Activated naive CD4-positive, alpha-beta T cell treated with anti-CD3 and anti-CD28 coated beads, Interleukin-2, amount 50 U/mL, for 72 hours (primary cell): Measurements from ENCODE around the gene CSH2. TPM values are rescaled to one million over a fixed set of nuclear protein-coding genes. Genes with fewer than 3 reads are reported as not detected.
"Not testable (repeated sequence)": the region's sequence is repeated elsewhere in the genome, so short reads cannot be mapped to it uniquely, and the experiment has no call there.

ENCODE experiments used
- ATAC-seq, 2 donors: fragments of 150-1000 bp; cut with Tn5 transposase; 2 replicates each; pipeline ENCODE4 v1.10.0; 2021; ENCODE audit warnings: mild to moderate bottlenecking in 2 of 2, moderate library complexity in 2 of 2
- DNase-seq, 2 donors: peaks; one replicate each; pipeline ENCODE4 v3.0.0; 2021 to 2022; ENCODE audit warnings: low spot score in 2 of 2
- H3K27ac Mint-ChIP-seq, 2 donors: one replicate each; pipeline ENCODE4 v1.8.0; 2022; ENCODE audit warnings: mild to moderate bottlenecking in 2 of 2, mixed read lengths in 2 of 2
- H3K36me3 Mint-ChIP-seq, 2 donors: one replicate each; pipeline ENCODE4 v1.8.0; 2022; ENCODE audit warnings: mixed read lengths in 2 of 2
- H3K9me3 Mint-ChIP-seq, 2 donors: one replicate each; pipeline ENCODE4 v1.8.0; 2022; ENCODE audit warnings: mixed read lengths in 2 of 2
- total RNA-seq, 2 donors: library from RNA; stranded (reverse); gene quantifications; one replicate each; pipeline ENCODE4 v1.2.3, GENCODE V29; 2022

Gene CSH2
- total RNA-seq, 2 donors from 2014 or later, result 2.2 to 2.4 TPM

- not testable (repeated sequence) for ATAC-seq, H3K9me3 Mint-ChIP-seq, H3K36me3 Mint-ChIP-seq, DNase-seq, H3K27ac Mint-ChIP-seq
Measured at GRCh38 chr17:63874693-63875092, 1.2 kb upstream of the CSH2 start.

DNA sequence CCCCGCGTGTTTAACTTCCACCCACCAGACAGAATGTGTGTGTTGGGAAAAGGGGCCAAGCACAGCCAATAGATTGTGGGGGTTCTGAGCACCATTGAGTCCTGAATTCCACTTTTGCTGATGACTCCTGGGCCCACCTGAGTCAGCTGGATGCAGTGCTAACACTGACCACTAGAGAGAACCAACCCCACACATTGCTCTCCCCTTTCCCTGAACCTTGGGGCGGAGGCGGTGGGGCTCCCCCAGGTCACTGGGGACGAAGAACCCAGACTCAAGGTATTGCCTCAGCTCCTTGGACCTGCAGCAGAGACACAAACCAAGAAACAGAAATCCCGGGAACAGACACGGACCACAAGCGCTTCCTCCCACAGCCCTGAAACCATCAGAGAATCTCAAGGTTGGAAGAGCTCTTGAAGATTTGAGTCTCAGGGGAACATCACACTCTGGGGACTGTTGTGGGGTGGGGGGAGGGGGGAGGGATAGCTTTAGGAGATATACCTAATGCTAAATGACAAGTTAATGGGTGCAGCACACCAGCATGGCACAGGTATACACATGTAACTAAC is 667 bp upstream of the CSH2 start:
- peak in 1 of 2 donors; percentile 39 for ATAC-seq
- not testable (repeated sequence) for DNase-seq, H3K36me3 Mint-ChIP-seq, H3K9me3 Mint-ChIP-seq, H3K27ac Mint-ChIP-seq

- H3K9me3 Mint-ChIP-seq, ATAC-seq, H3K27ac Mint-ChIP-seq, H3K36me3 Mint-ChIP-seq, DNase-seq: not testable (repeated sequence)
Measured at GRCh38 chr17:63871646-63872365, 1.7 kb downstream of the CSH2 start.

DNA sequence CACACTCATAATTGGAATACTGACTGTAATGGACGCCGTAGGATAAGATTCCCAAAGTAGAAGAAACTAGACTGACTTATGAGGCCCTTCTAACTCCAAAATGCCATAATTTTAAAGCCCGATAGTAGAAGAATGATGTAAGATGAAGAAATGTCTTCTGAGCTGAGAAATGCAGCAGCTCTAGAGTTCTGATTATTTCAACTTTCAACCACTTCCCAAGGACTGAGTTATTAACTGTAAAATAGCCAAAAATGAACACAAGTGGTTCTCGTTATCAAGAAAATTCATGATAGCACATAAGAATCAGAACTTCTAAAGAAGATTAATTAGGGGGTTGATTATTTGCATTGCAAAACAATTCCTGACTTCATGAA is 3.2 kb downstream of the CSH2 start:
- H3K9me3 Mint-ChIP-seq, DNase-seq, ATAC-seq, H3K36me3 Mint-ChIP-seq, H3K27ac Mint-ChIP-seq: not testable (repeated sequence)

DNA sequence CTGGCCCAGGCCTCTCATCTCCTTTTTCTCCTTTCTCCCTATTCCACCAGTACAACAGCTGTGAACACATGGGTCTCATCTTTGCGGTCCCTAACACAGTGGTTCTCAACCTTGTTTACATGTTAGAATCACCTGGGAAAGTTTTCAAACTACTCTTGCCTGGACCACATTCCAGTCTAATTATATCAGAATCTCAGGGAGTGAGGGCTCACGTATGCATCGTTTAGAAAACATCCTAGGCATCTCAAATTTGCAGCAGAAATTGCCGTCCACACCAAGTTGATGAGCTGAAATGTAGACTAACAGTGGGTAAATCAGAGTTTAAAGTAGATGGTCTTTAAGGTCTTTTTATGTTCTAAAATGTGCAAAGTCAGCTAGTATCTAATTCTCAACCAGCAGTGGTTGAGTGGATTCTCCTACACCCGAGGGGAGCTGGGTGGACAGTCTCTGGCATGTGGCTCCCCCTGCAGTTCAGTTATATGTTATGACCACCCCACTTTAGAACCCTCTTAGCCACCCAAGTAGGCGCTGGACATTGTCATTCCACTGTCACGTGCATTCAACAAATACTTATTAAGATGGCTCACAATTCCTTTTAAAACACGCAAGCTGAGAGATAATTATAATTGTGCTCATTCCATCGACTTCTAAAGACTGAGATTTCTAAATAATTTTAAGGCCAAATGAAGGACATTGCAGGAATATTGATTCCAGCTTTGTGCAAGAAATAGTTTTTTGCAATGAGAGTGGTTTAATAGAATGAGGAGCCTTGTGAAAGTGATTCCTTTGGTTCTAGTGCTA is 3.8 kb downstream of the CSH2 start:
- not testable (repeated sequence) for H3K9me3 Mint-ChIP-seq

DNA sequence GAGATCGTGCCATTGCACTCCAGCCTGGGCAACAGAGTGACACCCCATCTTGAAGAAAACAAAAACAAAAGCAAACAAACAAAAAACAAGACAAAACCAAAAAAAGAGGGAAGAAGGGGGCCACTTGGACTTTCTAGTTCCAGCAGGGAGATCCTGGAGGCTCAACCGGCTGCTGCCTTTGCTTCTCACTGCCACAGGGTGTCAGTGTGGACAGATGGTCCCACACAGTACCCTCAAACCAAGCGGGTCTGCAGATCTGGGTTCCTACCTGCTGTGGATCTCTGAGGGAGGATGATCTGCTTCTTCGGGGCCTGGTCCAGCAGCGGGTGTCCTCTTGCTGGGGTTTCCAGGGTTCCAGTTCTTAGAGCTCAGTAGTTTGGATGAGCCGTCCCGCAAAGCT is 6.9 kb downstream of the CSH2 start:
- peak overlapping the region in 1 of 2 donors; percentile 68 for H3K27ac Mint-ChIP-seq
- not testable (repeated sequence) for H3K9me3 Mint-ChIP-seq, DNase-seq, H3K36me3 Mint-ChIP-seq, ATAC-seq

More for the DNA sequence above, 3.8 kb downstream of the CSH2 start:
- not testable (repeated sequence) for ATAC-seq, H3K27ac Mint-ChIP-seq, H3K36me3 Mint-ChIP-seq, DNase-seq

DNA sequence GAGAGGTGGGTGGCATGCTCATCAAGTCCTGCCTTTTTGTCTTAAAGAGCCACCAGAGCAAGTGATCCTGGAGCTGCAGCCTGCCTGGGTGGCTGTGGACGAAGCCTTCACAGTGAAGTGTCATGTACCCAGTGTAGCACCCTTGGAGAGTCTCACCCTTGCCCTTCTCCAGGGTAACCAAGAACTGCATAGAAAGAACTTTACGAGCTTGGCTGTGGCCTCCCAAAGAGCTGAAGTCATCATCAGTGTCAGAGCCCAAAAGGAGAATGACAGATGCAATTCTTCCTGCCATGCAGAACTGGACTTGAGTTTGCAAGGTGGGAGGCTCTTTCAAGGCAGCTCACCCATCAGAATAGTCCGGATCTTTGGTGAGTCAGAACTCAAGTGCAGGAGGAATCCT is 14.2 kb downstream of the CSH2 start:
- Mint-ChIP-seq H3K9me3 (no peaks in the 10 kb centered on the region), H3K27ac (no peak overlapping the region), H3K36me3 (no peaks in the 10 kb centered on the region)
- no peak for ATAC-seq
- no peak for DNase-seq

DNA sequence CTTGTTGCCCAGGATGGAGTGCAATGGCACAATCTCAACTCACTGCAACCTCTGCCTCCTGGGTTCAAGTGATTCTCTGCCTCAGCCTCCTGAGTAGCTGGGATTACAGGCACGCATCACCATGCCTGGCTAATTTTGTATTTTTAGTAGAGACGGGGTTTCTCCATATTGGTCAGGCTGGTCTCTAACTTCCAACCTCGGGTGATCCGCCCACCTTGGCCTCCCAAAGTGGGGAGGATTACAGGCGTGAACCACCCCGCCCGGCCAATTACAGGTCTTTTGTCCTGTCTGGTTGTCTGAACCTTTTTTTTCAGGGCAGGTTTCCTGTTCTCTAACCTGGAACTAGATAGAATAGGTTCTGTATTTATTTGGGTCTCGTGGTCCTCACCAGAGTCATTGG is 17.1 kb downstream of the CSH2 start:
- not testable (repeated sequence) for H3K27ac Mint-ChIP-seq, H3K36me3 Mint-ChIP-seq, H3K9me3 Mint-ChIP-seq, ATAC-seq, DNase-seq

DNA sequence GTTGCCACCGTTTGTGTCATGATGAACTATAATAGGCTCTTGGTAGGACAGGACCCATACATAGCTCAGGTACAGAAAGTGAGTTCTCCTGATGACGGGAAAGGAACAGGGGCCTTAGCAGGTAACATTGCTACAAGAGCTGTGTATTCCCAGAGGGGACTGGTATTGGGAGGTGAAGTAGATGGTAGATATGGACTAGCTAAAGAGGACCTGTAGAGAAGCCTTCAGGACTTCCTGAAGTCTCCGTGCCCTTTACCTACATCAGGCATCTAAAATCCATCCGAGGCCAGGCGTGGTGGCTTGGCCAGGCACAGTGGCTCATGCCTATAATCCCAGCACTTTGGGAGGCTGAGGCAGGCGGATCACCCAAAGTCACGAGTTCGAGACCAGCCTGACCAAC is 18.3 kb downstream of the CSH2 start:
- Mint-ChIP-seq H3K36me3 (no peaks in the 10 kb centered on the region), H3K27ac (no peak overlapping the region), H3K9me3 (no peaks in the 10 kb centered on the region)
- ATAC-seq (no peak), DNase-seq (no peak)

GRCh38 chr17:63854709-63855108 is 18.8 kb downstream of the CSH2 start:
- no peaks in the 10 kb centered on the region for H3K36me3 Mint-ChIP-seq
- ATAC-seq (no peak), DNase-seq (no peak)
- no peak overlapping the region for H3K27ac Mint-ChIP-seq
- H3K9me3 Mint-ChIP-seq, result no peaks in the 10 kb centered on the region

DNA sequence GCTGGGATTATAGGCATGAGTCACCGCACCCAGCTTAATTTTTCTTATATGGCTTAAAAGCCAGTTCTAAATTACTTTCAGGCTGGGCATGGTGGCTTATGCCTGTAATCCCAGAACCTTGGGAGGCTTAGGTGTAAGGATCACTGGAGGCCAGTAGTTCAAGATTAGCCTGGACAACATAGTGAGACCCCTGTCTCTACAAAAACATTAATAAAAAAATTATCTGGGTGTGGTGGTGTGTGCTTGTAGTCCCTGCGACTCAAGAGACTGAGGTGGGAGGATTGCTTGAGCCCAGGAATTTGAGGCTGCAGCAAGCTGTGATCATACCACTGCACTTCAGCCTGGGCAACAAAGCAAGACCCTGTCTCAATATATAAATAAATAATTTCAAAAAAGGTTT is 20.2 kb downstream of the CSH2 start:
- DNase-seq (no peak), ATAC-seq (no peak)
- Mint-ChIP-seq H3K36me3 (peaks cover 1 to 2% of the 10 kb centered on the region in 2 donors), H3K9me3 (peaks cover 1 to 5% of the 10 kb centered on the region in 2 donors), H3K27ac (no peak overlapping the region)

- Mint-ChIP-seq H3K9me3 (peaks cover 7 to 10% of the 10 kb centered on the region in 2 donors), H3K27ac (no peak overlapping the region), H3K36me3 (peaks cover 8% of the 10 kb centered on the region in 2 donors)
- DNase-seq, result peak in 1 of 2 donors; percentile 40
- ATAC-seq, result no peak
Measured at GRCh38 chr17:63850401-63850800, 23.1 kb downstream of the CSH2 start.

- ATAC-seq, result peak; percentile 93 to 98
- Mint-ChIP-seq H3K9me3 (peaks cover 7 to 10% of the 10 kb centered on the region in 2 donors), H3K27ac (peak overlapping the region; percentile 79 to 92), H3K36me3 (peaks cover 8% of the 10 kb centered on the region in 2 donors)
- DNase-seq, result peak; percentile 95 to 97
Measured at GRCh38 chr17:63848834-63849689, 24.4 kb downstream of the CSH2 start.

- H3K36me3 Mint-ChIP-seq, result peaks cover 8% of the 10 kb centered on the region in 2 donors
- peak overlapping the region; percentile 39 to 92 for H3K27ac Mint-ChIP-seq
- peaks cover 7 to 10% of the 10 kb centered on the region in 2 donors for H3K9me3 Mint-ChIP-seq
- DNase-seq, result peak in 1 of 2 donors; percentile 9
- no peak for ATAC-seq
Measured at GRCh38 chr17:63847525-63848249, 25.8 kb downstream of the CSH2 start.

DNA sequence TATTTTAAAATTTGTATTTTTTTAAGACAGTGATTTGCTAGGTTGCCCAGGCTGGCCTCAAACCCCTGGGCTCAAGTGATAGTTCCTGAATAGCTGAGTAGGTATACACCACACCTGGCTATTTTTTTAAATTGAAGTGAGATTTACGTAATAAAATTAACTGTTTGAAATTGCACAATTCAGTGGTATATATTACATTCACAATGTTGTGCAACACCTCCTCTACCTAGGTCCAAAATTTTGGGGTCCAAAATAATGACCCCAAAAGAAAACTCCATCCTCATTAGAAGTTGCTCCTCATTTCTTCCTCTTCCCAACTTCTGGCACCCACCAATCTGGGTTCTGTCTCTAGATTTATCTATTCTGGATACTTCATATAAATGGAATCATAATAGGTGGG is 28.0 kb downstream of the CSH2 start:
- ATAC-seq, result no peak
- Mint-ChIP-seq H3K9me3 (peaks cover 7 to 10% of the 10 kb centered on the region in 2 donors), H3K27ac (no peak overlapping the region)

More for the DNA sequence above, 28.0 kb downstream of the CSH2 start:
- peaks cover 24 to 25% of the 10 kb centered on the region in 2 donors for H3K36me3 Mint-ChIP-seq
- DNase-seq, result no peak
